Measurements from ENCODE around the gene RNF157.

Gene RNF157

DNA sequence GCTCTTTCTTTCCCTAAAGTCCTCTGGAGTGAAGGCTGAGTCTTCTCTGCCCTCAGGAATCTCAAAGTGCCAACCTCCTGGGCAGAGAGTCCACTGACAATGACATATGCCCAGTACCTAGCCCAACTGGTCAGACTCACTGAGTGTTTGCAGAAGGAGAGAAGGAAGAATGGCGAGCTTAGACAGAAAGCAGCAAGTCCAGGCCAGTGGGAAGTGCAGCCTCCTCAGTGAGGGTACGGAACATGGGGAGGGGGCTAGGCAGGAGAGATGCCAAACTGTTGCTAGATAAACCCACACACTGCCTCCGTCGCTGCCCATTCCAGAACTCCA lies 137.4 kb downstream of the RNF157 start:
- ChIA-PET CTCF (interaction anchor here (0.7 to 2.9 kb wide), 9 partner anchors 17 to 200 kb away, joined by 3 to 23 read pairs (median 10); no protein-coding TSS in a partner anchor), POLR2A (interaction anchor here (1.0 to 1.4 kb wide), 2 partner anchors 8 to 22 kb away, joined by 4 read pairs; no protein-coding TSS in a partner anchor)
- H3K4me3 ChIP-seq (ENCODE audit: low read depth, low read length), result peak overlapping the region; percentile 92
- TF ChIP-seq, protein P1, sequence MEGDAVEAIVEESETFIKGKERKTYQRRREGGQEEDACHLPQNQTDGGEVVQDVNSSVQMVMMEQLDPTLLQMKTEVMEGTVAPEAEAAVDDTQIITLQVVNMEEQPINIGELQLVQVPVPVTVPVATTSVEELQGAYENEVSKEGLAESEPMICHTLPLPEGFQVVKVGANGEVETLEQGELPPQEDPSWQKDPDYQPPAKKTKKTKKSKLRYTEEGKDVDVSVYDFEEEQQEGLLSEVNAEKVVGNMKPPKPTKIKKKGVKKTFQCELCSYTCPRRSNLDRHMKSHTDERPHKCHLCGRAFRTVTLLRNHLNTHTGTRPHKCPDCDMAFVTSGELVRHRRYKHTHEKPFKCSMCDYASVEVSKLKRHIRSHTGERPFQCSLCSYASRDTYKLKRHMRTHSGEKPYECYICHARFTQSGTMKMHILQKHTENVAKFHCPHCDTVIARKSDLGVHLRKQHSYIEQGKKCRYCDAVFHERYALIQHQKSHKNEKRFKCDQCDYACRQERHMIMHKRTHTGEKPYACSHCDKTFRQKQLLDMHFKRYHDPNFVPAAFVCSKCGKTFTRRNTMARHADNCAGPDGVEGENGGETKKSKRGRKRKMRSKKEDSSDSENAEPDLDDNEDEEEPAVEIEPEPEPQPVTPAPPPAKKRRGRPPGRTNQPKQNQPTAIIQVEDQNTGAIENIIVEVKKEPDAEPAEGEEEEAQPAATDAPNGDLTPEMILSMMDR (IDR thresholded peaks at IDR 0.05; ENCODE audit: insufficient read depth, low read length, missing control alignments), result no peak
- DNase-seq (ENCODE audit: low read depth, low spot score), result no peak

DNA sequence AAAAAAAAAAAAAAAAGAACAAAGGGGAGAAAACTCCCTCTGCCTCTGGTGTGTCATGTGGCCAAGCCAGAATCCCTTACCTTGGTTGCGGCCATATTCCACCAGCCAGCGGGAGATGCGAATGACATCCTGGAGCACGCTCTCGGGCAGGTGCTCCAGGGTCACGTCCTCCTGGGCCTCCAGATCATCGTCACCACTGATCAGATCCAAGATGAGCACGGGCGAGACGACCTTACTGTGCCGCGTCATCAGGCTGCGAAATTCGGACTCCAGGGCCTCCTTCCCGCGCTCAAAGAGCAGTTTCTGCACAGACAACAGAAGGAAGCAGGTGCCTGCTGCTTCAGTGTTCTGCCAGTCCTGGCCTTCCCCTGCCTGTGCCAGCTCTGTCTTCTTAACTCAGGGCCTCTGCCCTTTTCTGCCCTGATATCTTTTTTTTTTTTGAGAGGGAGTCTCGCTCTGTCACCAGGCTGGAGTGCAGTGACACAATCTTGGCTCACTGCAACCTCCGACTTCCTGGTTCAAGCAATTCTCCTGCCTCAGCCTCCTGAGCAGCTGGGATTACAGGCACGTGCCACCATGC lies 142.5 kb downstream of the RNF157 start:
- TF ChIP-seq, protein P1 (IDR thresholded peaks at IDR 0.05; ENCODE audit: insufficient read depth, low read length, missing control alignments), result no peak
- ChIA-PET POLR2A (no interaction called here), CTCF (no interaction called here)
- DNase-seq (ENCODE audit: low read depth, low spot score), result no peak
- no peak overlapping the region for H3K4me3 ChIP-seq (ENCODE audit: low read depth, low read length)

DNA sequence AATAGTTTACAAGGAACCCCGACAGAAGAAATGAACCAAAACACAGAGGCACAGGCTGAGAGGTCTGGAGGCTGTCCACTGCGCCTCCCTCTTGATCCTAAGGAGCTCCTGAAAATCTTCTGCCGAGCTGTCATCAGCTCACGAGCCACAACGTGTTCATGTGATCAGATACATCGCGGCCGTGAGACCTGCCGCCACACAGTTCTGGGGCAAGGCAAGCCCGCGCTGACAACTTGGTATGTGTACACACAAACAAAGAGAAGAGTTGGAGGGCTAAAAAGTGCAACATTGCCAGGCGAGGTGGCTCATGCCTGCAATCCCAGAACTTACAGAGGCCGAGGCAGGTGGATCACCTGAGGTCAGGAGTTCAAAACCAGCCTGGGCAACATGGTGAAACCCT lies 144.3 kb downstream of the RNF157 start:
- ChIA-PET POLR2A (interaction anchor here (4.1 kb wide), 1 partner anchor 16 kb away, joined by 17 read pairs; no protein-coding TSS in a partner anchor), CTCF (interaction anchor here (1.0 to 3.8 kb wide), 3 partner anchors 11 to 183 kb away, joined by 3 to 20 read pairs (median 4); no protein-coding TSS in a partner anchor)
- no peak for DNase-seq (ENCODE audit: low read depth, low spot score)
- TF ChIP-seq, protein P1 (IDR thresholded peaks at IDR 0.05; ENCODE audit: insufficient read depth, low read length, missing control alignments), result no peak
- no peak overlapping the region for H3K4me3 ChIP-seq (ENCODE audit: low read depth, low read length)

DNA sequence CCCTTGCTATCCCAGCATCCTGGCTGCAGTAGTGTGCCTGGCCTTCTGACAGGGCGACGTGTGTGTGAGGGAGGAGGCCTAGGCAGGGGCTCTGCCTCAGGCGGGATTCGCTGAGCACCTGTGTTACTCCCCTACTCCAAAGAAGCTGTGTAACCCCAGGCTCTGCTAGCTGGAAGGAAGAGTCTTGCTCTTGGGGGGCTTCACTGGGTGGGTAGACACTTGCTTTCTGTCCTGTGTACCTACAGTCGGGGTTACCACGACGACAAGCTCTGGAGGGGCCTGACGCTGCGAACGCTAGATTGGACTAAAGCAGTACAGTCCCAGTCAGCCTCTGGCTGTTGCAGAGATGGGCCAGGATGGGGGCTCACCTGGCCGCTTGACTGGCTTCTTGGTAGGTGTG lies 146.2 kb downstream of the RNF157 start:
- DNase-seq (ENCODE audit: low read depth, low spot score), result no peak
- ChIA-PET POLR2A (interaction anchor here (1.2 to 4.1 kb wide), 2 partner anchors 9 to 14 kb away, joined by 4 to 17 read pairs; partner anchors contain the start of gene EXOC7), CTCF (interaction anchor here (0.9 to 3.8 kb wide), 3 partner anchors 12 to 185 kb away, joined by 3 to 20 read pairs (median 3); no protein-coding TSS in a partner anchor)
- H3K4me3 ChIP-seq (ENCODE audit: low read depth, low read length), result no peak overlapping the region
- TF ChIP-seq, protein P1 (IDR thresholded peaks at IDR 0.05; ENCODE audit: insufficient read depth, low read length, missing control alignments), result no peak

DNA sequence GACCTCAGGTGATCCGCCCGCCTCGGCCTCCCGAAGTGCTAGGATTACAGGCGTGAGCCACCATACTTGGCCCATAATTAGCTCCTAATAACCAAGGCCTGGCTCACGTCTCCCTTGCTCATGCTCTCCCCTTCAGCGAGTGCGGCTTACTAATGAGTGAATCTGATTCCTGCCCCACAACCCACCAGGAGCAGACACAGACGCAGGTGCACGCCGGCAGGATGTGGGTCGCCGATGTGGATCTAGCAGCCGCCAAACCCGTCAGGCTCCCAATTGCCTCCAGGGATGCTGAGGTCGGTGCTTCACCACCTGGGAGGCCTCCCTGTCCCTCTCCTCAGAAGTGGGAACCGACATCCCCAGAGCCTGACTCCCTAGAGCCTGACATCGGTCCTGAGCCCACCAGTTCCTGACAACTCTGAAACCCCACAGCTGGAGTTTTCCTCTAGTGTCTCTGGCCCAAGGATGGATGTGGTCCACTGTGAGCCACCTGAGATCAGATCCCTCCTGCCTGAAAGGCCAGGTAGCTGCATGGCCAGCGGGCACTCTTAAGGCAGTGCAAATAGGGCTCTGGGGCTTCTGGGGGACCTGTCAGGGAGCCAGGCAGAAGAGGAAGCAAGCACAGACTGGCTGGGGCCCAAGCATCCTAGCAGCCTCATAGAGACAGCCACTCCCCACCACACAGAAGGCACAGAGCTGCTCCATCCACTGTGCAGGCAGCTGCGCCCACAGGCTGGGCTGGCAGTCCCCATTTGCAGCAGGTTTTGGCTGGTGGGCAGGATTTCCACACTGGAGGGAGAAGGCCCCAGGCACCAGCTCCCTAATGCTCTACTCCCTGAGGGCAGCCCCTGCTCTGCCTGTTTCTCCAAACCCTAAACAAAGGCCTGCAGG lies 147.5 kb downstream of the RNF157 start:
- TF ChIP-seq, protein P1 (IDR thresholded peaks at IDR 0.05; ENCODE audit: insufficient read depth, low read length, missing control alignments), result no peak
- ChIA-PET POLR2A (interaction anchor here (4.1 kb wide), 1 partner anchor 12 kb away, joined by 17 read pairs; no protein-coding TSS in a partner anchor), CTCF (interaction anchor here (1.0 to 3.8 kb wide), 3 partner anchors 12 to 186 kb away, joined by 3 to 20 read pairs (median 3); no protein-coding TSS in a partner anchor)
- no peak overlapping the region for H3K4me3 ChIP-seq (ENCODE audit: low read depth, low read length)
- no peak for DNase-seq (ENCODE audit: low read depth, low spot score)
